ENCODE results near the gene ZNF790.

- TF ChIP-seq CTCF (conservative IDR thresholded peaks at IDR 0.05; ENCODE audit: low read depth, low read length) (no peak), EZH2 (IDR thresholded peaks at IDR 0.05; ENCODE audit: borderline replicate concordance, low read depth, low read length, poor library complexity, severe bottlenecking) (no peak)
Observed at GRCh38 chr19:36807029-36807428, 31.2 kb downstream of the ZNF790 start.
